K562 (cell line): ENCODE measurements around the gene ZSCAN21. TPM values are rescaled to one million over a fixed set of nuclear protein-coding genes. Genes with fewer than 3 reads are reported as not detected.

Experiments
- ADNP ChIP-seq: fragments of 200-800 bp; sonication (Bioruptor generic); IDR thresholded peaks from 2 replicates; pipeline ENCODE4 v1.6.1; 2016; ENCODE audit warnings: missing genetic modification characterization, missing compliant biosample characterization
- ASH1L ChIP-seq: fragments of 450-650 bp; IDR thresholded peaks from 2 replicates; pipeline ENCODE4 v1.6.1; 2018; ENCODE audit warnings: borderline replicate concordance, mild to moderate bottlenecking, low read depth; ENCODE audit not compliant: partially characterized antibody
- BCOR ChIP-seq: fragments of 450-650 bp; IDR thresholded peaks from 2 replicates; pipeline ENCODE4 v1.6.1; 2016
- DEAF1 ChIP-seq: fragments of 450-650 bp; formaldehyde crosslinking; IDR thresholded peaks from 2 replicates; pipeline ENCODE4 v1.4.0; 2020; ENCODE audit warnings: mild to moderate bottlenecking, moderate library complexity
- GMEB1 ChIP-seq: fragments of 250-450 bp; sonication (Bioruptor Pico); IDR thresholded peaks from 2 replicates; pipeline ENCODE4 v1.4.0; 2020; ENCODE audit warnings: mild to moderate bottlenecking
- KDM2B ChIP-seq: fragments of 250-450 bp; sonication (Bioruptor Pico); IDR thresholded peaks from 2 replicates; pipeline ENCODE4 v1.8.0; 2021; ENCODE audit warnings: mild to moderate bottlenecking, moderate library complexity
- KLF6 ChIP-seq: fragments of 250-450 bp; sonication (Bioruptor Pico); IDR thresholded peaks from 2 replicates; pipeline ENCODE4 v1.4.0; 2020; ENCODE audit warnings: mild to moderate bottlenecking, moderate library complexity, borderline replicate concordance
- POLR2H ChIP-seq: IDR thresholded peaks from 2 replicates; pipeline ENCODE4 v1.6.1; 2016; ENCODE audit warnings: missing genetic modification characterization, low read depth, mild to moderate bottlenecking, control low read depth, missing compliant biosample characterization, moderate library complexity
- RAD51 ChIP-seq: fragments of 450-650 bp; IDR thresholded peaks from 2 replicates; pipeline ENCODE4 v1.7.1; 2016; ENCODE audit warnings: low read depth, mild to moderate bottlenecking, borderline replicate concordance
- RUNX1 ChIP-seq: sonication (generic); IDR thresholded peaks from 2 replicates; pipeline ENCODE4 v1.6.1; 2016; ENCODE audit warnings: antibody characterized with exemption, low read depth
- SP2 ChIP-seq: IDR thresholded peaks from 2 replicates; pipeline ENCODE4 v1.6.1; 2011; ENCODE audit warnings: mild to moderate bottlenecking, low read depth, low read length, moderate library complexity; ENCODE audit not compliant: poor library complexity, severe bottlenecking; ENCODE audit errors: extremely low read depth
- SRSF9 ChIP-seq: fragments of 200-400 bp; formaldehyde crosslinking; IDR thresholded peaks from 2 replicates; pipeline ENCODE4 v1.6.1; 2017; ENCODE audit warnings: low read depth, low read length, borderline replicate concordance
- ZNF121 ChIP-seq: sonication (generic); formaldehyde crosslinking; conservative IDR thresholded peaks from 2 replicates; pipeline ENCODE4 v1.8.0; 2022; ENCODE audit warnings: missing genetic modification reagents
- ZNF175 ChIP-seq: fragments of 200-800 bp; sonication (Bioruptor generic); IDR thresholded peaks from 2 replicates; pipeline ENCODE4 v1.6.1; 2016; ENCODE audit warnings: low read depth, mild to moderate bottlenecking, missing genetic modification characterization, missing compliant biosample characterization
- ZNF23 ChIP-seq: fragments of 250-450 bp; sonication (Bioruptor Pico); IDR thresholded peaks from 2 replicates; pipeline ENCODE4 v1.4.0; 2020; ENCODE audit warnings: mild to moderate bottlenecking
- polyA plus RNA-seq, 8 experiments: library from polyadenylated mRNA; depleted of rRNA in 4 of 8; stranded (reverse) in 5 of 8; unstranded in 3 of 8; fragments of >200 nt; fragmentation: Nextera tagmentation in 2 of 8; fragmentation: Illumina TruSeq in 1 of 8; extraction: Ambion mirVana in 2 of 8; extraction: Trizol in 1 of 8; gene quantifications; 2 replicates each; pipeline versions ENCODE4 v1.2.1 to v1.2.3, GENCODE V29; 2011 to 2014; ENCODE audit warnings: inconsistent platforms in 1 of 8, missing spikeins in 1 of 8
- total RNA-seq, 7 experiments: library from RNA; depleted of rRNA in 6 of 7; stranded (reverse); fragments of >200 nt in 6 of 7; fragmentation: Illumina TruSeq in 2 of 7; extraction: Trizol in 2 of 7; gene quantifications; 2 replicates each; pipeline versions ENCODE4 v1.2.1 to v1.2.3, GENCODE V29; 2011 to 2021; ENCODE audit warnings: low replicate concordance in 1 of 7
- TF ChIP-seq, protein P1 (sequence below): fragments of 250-450 bp; sonication (Bioruptor Pico); IDR thresholded peaks from 2 replicates; pipeline ENCODE4 v1.5.0; 2022; ENCODE audit warnings: mild to moderate bottlenecking

The ZSCAN21 gene
- total and polyA plus RNA-seq, 9 of the 15 experiments (the other 6 are each of a cell fraction or from before 2014, with no cell fraction given): 5.9 to 15.5 (median 13.2) TPM

DNA sequence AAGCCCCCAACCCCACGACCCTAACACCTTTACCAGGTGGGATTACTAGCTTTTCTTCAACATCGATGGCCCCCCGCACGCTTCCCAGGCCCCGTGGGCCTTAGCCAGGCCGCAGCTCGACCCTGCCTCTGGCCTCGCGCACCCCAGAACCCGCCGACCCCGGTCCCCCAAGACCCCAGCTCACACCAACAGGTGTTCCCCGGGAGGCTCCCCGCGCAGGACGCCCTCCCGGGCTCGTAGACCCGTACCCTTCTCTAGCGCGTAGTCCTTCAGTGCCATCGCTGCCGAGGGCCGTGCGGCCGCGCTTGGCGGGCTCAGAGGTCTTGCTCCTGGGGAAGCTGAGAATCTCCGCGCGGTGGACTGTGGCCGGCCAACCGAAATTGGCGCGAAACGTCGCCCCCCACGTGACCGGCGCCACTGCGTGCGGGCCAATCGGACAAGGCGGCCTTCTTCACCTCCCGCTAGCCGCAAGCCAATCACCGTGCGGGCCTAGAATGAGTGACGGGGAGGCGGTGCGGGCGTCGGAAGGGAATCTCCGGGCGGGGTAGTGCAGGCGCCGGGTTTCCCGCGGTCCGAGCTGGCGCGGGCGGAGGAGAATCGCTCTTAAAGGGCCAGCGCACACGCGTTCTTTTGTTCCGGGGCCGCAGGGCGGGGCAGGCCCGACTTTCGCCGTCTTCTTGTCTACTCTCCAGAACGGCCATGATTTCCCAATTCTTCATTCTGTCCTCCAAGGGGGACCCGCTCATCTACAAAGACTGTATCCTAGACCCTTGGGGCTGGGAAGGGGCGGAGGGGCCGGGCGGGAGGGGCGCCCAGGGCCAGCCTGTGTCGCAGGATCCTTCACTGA is 51.7 kb downstream of the ZSCAN21 start, which contains the start of the genes AP4M1 and MCM7 (continued):
- TF ChIP-seq, protein P1, sequence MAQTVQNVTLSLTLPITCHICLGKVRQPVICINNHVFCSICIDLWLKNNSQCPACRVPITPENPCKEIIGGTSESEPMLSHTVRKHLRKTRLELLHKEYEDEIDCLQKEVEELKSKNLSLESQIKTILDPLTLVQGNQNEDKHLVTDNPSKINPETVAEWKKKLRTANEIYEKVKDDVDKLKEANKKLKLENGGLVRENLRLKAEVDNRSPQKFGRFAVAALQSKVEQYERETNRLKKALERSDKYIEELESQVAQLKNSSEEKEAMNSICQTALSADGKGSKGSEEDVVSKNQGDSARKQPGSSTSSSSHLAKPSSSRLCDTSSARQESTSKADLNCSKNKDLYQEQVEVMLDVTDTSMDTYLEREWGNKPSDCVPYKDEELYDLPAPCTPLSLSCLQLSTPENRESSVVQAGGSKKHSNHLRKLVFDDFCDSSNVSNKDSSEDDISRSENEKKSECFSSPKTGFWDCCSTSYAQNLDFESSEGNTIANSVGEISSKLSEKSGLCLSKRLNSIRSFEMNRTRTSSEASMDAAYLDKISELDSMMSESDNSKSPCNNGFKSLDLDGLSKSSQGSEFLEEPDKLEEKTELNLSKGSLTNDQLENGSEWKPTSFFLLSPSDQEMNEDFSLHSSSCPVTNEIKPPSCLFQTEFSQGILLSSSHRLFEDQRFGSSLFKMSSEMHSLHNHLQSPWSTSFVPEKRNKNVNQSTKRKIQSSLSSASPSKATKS: 0 out of 2 replicates have a peak, but pooled peaks have one; percentile 11
- no peak for TF ChIP-seq KLF6 (CRISPR knock-in tag)
- peak; percentile 93 for TF ChIP-seq GMEB1 (CRISPR knock-in tag)
- TF ChIP-seq ZNF175 (CRISPR knock-in tag): 0 out of 2 replicates have a peak, but pooled peaks have one; percentile 24
- peak; percentile 77 for TF ChIP-seq ASH1L
- 0 out of 2 replicates have a peak, but pooled peaks have one; percentile 42 for TF ChIP-seq KDM2B (CRISPR knock-in tag)
- no peak for TF ChIP-seq BCOR
- TF ChIP-seq RUNX1: no peak
- TF ChIP-seq DEAF1 (CRISPR knock-in tag): no peak
- peak; percentile 98 for TF ChIP-seq RAD51
- TF ChIP-seq SP2: peak; percentile 64
- TF ChIP-seq ZNF121 (CRISPR knock-in tag): no peak
- no peak for TF ChIP-seq SRSF9
- no peak for TF ChIP-seq ADNP (tag)
- no peak for TF ChIP-seq ZNF23 (CRISPR knock-in tag)
- peak; percentile 86 for TF ChIP-seq POLR2H (tag)
